Glomerular endothelial cell (primary cell): ENCODE data around the gene PPP1R13L. TPM values are rescaled to one million over a fixed set of nuclear protein-coding genes. Genes with fewer than 3 reads are reported as not detected.
A peak's percentile ranks its signal among the peaks of the same experiment; 100 is the strongest.
"Not testable (repeated sequence)": the region's sequence is repeated elsewhere in the genome, so short reads cannot be mapped to it uniquely, and the experiment has no call there.

Experiments
- DNase-seq: peaks from one replicate; pipeline ENCODE4 v3.0.0-alpha.2; 2011; ENCODE audit warnings: low read depth, low spot score; ENCODE audit errors: extremely low read depth
- total RNA-seq: library from RNA; depleted of rRNA; stranded (reverse); fragments of >200 nt; gene quantifications from 2 replicates; pipeline ENCODE4 v1.2.3, GENCODE V29; 2015

The PPP1R13L gene
- total RNA-seq, 1 donor from 2014 or later: 44.6 TPM

- not testable (repeated sequence) for DNase-seq
Observed at GRCh38 chr19:45432543-45432942, 27.7 kb upstream of the PPP1R13L start.

DNA sequence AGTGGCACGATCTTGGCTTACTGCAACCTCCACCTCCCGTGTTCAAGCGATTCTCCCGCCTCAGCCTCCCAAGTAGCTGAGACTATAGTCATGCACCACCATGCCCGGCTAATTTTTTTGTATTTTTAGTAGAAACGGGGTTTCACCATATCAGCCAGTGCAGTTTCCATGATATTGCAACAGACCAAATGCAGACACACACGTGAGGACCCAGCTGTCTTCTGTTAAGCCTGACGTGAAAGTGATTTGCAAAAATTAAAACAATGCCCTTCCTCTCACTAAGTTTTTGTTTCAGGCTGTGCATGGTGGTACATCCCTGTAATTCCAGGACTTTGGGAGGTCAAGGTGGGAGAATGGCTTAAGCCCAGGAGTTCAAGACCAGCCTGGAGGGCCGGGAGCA lies 26.1 kb upstream of the PPP1R13L start:
- DNase-seq: not testable (repeated sequence)

- not testable (repeated sequence) for DNase-seq
Observed at GRCh38 chr19:45429896-45430295, 25.0 kb upstream of the PPP1R13L start.

GRCh38 chr19:45428384-45429231 lies 23.7 kb upstream of the PPP1R13L start:
- no peak for DNase-seq

- DNase-seq: peak; percentile 80
Observed at GRCh38 chr19:45424191-45425058, 19.6 kb upstream of the PPP1R13L start.

DNA sequence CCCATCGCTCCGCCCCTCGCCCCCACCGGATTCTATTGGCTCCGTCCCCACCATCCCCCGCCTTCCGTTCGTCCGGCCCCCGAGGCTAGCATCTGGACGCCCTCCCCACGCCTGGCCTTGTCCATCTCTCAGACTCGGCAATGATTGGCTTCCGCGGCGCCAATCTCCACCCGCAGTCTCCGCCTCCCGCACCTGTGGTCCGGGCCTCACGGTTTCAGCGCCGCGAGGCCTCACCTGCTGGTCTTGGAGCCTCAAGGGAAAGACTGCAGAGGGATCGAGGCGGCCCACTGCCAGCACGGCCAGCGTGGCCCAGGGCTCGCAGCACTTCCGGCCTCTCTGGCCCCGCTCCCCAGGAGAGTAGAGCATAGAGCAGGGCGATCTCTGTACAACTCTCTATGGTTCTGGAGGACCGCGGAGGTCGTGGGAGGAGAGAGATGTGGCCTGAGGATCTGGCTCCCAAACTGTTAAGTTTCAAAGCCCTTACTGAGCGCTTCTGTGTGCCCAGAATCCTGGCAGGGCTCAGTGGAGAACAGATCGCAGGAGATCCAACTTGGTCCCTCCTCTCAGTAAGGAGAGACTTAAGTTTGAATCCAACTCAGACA lies 18.8 kb upstream of the PPP1R13L start, which contains the start of gene ERCC1:
Gene ERCC1 (minus strand): TSS at position 329 of the 602 bp plus-strand sequence. CDS start 543 bp downstream, outside the sequence.
- peak; percentile 56 for DNase-seq

DNA sequence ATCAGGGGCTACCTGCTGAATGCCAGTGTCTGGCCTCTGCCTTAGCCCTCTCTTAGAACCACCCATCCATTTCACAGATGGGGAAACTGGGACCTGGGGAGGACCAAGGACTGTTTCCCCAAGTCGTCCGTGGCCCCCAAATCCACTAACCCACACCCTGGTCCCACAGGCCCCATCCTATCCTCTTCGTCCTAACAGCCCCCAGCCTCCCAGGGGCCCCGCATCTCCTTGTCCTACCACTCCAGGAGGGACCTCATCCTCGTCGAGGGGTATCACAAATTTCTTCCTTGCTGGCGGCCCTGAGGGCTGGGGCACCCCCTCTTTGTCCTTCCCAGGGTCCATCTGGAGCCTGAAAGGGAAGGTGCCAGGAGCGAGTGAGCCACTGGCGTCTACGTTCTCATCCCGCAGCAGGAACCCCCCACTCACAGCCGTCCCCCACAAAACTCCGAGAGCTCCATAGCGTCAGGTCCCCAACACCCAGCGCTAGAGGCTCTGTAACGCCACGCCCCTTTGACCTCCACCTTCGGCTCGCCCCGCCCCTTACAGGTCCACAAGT lies 18.2 kb upstream of the PPP1R13L start:
- DNase-seq: no peak

- DNase-seq: no peak
Observed at GRCh38 chr19:45421947-45422498, 17.2 kb upstream of the PPP1R13L start.

DNA sequence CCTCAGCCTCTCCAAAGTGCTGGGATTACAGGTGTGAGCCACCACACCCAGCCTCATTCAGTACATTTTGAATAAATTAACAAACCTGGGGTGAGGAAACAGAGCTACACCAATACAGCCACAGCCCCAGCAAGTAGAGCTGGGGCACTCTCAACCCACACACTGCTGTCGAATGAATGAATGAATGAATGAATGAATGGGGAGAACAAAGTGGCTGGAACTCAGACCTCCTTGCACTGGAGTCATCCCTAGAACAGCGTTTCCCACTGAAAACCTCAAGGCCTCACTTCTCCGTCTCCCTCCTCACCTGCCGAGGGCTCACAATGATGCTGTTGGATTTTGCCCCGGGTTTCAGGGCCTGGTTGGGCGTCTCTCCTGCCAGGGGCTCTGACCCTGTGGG lies 16.0 kb upstream of the PPP1R13L start:
- DNase-seq: no peak

DNA sequence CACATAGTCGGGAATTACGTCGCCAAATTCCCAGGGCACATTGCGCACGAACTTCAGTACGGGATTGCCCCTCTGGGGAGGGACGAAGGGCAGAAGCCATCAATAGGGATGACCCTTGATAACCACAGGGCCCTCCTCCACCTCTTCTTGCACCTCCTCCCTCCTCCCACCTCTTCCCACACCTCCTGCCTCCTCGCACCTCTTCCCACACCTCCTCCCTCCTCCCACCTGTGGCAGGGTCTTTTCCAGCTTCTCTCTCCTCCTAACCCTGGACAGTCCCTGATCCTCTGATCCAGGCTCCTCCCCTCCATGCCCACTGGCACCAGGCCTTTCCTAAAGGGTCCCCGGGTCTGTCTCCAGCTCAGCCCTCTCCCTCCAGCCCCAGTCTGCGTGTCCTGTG lies 15.5 kb upstream of the PPP1R13L start:
- DNase-seq: no peak

DNA sequence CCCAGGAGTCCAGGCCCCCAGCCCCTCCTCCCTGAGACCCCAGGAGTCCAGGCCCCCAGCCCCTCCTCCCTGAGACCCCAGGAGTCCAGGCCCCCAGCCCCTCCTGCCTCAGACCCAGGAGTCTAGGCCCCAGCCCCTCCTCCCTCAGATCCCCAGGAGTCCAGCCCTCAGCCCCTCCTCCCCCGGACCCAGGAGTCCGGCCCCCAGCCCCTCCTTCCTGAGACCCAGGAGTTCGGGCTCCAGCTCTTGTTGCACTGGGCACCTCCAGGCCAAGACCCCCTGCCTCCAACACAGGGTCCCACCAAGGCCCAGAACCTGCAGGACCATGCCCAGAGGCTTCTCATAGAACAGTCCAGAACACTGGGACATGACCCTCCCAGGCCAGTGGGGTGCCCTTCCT lies 15.0 kb upstream of the PPP1R13L start:
- no peak for DNase-seq

GRCh38 chr19:45419396-45419795 lies 14.5 kb upstream of the PPP1R13L start:
- no peak for DNase-seq

GRCh38 chr19:45418802-45419201 lies 13.9 kb upstream of the PPP1R13L start:
- DNase-seq: no peak

GRCh38 chr19:45417151-45417550 lies 12.3 kb upstream of the PPP1R13L start:
- no peak for DNase-seq

DNA sequence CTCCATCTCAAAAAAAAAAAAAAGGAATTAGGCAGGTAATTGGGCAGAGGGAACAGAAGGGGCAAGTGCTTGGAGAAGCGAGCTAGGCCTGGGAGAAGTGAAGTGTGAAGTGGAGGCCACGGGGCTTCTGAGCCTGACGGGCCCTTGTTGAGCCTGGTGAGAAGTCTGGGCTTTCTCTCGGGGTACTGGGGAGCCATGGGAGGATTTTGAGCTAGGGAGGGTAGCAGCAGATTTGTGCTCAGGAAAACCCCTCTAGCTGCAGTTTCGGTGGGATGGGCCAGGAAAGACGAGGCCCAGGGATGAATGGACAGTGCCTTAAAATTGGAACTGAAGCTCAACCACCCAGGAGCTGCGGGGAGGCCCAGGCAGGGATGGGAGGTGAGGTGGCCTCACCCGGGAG lies 9.6 kb upstream of the PPP1R13L start:
- no peak for DNase-seq

DNA sequence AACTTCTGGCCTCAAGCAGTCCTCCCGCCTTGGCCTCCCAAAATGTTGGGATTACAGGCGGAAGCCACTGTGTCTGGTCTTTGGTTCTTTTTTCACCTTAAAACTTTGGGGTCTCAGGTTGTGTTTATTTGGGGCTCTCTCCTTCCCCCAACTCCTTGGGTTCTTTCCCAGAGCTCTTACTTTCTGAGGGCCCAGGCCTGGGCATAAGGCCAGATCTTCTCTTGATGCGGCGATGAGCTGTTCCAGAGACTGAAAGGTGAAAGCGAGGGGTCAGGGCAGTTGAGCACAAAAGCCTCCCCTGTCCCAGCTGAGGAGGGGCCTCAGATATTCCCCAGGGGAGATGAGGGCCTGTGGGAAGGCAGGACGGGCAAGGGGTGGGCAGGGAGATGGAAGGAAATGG lies 8.6 kb upstream of the PPP1R13L start:
- no peak for DNase-seq

DNA sequence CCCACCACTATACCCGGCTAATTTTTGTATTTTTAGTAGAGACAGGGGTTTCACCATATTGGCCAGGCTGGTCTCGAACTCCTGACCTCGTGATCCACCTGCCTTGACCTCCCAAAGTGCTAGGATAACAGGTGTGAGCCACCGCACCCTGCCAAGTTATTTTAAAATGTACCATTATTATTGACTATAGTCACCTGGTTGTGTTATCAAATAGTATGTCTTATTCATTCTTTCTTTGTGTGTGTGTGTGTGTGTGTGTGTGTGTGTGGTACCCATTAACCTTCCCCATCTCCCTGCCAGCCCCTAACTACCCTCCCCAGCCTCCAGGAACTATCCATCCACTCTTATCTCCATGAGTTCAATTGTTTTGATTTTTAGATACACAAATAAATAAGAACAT lies 5.5 kb upstream of the PPP1R13L start:
- not testable (repeated sequence) for DNase-seq

DNA sequence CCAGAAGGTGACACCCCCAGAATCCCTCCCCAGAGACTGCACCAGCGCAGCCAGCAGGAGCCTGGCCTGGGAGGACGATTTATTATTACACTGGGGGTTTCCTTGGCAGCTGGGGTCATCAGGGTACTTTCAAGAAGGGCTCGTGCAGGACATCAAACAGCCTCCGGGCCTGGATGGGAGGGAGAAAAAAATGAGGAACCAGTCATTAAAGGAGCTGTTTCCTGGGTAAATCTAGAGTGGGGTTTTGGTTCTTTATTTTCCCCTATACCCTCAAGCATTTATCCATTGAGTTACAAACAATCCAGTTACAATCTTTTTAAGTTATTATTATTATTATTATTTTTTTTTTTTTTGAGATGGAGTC lies 4.7 kb upstream of the PPP1R13L start:
- DNase-seq: no peak

DNA sequence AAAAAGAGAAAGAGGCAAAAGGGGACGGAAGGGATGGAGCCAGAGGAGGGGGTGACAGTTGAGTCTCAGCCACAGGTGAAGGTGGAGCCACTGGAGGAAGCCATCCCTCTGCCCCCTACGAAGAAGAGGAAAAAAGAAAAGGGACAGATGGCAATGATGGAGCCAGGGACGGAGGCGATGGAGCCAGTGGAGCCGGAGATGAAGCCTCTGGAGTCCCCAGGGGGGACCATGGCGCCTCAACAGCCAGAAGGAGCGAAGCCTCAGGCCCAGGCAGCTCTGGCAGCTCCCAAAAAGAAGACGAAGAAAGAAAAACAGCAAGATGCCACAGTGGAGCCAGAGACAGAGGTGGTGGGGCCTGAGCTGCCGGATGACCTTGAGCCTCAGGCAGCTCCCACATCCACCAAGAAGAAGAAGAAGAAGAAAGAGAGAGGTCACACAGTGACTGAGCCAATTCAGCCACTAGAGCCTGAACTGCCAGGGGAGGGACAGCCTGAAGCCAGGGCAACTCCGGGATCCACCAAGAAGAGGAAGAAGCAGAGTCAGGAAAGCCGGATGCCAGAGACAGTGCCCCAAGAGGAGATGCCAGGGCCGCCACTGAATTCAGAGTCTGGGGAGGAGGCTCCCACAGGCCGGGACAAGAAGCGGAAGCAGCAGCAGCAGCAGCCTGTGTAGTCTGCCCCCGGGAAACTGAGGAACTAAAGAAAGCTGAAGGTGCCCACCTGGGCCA lies 4.1 kb upstream of the PPP1R13L start:
- DNase-seq: no peak

DNA sequence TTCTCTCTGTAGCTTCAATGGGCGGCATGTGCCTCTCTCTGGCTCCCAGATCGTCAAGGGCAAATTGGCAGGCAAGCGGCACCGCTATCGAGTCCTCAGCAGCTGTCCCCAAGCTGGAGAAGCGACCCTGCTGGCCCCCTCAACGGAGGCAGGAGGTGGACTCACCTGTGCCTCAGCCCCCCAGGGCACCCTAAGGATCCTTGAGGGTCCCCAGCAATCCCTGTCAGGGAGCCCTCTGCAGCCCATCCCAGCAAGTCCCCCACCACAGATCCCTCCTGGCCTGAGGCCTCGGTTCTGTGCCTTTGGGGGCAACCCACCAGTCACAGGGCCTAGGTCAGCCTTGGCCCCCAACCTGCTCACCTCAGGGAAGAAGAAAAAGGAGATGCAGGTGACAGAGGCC lies 3.3 kb upstream of the PPP1R13L start:
- DNase-seq: no peak
